Activated CD4-positive, alpha-beta memory T cell treated with anti-CD3 and anti-CD28 coated beads, Interleukin-2, amount 10 ng/mL, durations not matched to agents 7 days and 5 days (primary cell): ENCODE results near the gene IL17REL. TPM values are rescaled to one million over a fixed set of nuclear protein-coding genes. Genes with fewer than 3 reads are reported as not detected.

ENCODE experiments used
- CTCF ChIA-PET: fragments of 350-600 bp; sonication (Branson Sonifier 250); formaldehyde crosslinking; loops from one replicate; lab custom pipeline; 2021; ENCODE audit warnings: antibody characterized with exemption, inconsistent platforms; lab: Charles Lee
- POLR2A ChIA-PET: fragments of 350-600 bp; sonication (Branson Sonifier 250); formaldehyde crosslinking; loops from one replicate; lab custom pipeline; 2021; ENCODE audit warnings: antibody characterized with exemption; lab: Charles Lee
- DNase-seq: peaks from one replicate; pipeline ENCODE4 v3.0.0-alpha.2; 2020
- H3K27ac Mint-ChIP-seq: one replicate; pipeline ENCODE4 v1.8.0; 2021; ENCODE audit warnings: mild to moderate bottlenecking, mixed read lengths
- H3K27me3 Mint-ChIP-seq: one replicate; pipeline ENCODE4 v1.8.0; 2021; ENCODE audit warnings: mixed read lengths
- H3K36me3 Mint-ChIP-seq: one replicate; pipeline ENCODE4 v1.8.0; 2021; ENCODE audit warnings: low read depth, mixed read lengths
- H3K4me1 Mint-ChIP-seq: one replicate; pipeline ENCODE4 v1.8.0; 2021; ENCODE audit warnings: mixed read lengths
- H3K4me3 Mint-ChIP-seq: one replicate; pipeline ENCODE4 v1.8.0; 2021; ENCODE audit warnings: mild to moderate bottlenecking, mixed read lengths
- H3K9me3 Mint-ChIP-seq: one replicate; pipeline ENCODE4 v1.8.0; 2021; ENCODE audit warnings: mixed read lengths
- total RNA-seq, 2 experiments: library from RNA; stranded (reverse); gene quantifications; one replicate each; pipeline ENCODE4 v1.2.3, GENCODE V29; 2021

Gene IL17REL
- total RNA-seq, 2 experiments from 2014 or later = not detected

DNA sequence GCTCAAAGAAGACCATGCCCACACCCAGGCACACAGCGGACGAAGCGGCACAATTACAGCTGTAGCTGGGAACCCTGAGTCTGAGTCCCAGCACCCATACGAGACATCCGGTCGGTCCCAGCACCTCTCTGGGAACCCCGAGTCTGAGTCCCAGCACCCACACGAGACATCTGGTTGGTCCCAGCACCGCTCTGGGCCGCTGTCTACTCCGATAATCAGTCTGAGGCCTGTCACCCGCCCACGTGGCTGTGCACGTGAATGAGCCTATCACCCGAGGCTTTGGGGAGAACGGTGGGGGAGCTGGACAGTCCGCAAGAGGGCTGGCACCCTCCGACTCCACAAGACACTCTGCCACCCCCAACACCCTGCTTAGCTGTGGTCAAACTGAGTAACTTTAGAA, 39.4 kb upstream of the IL17REL start:
- POLR2A ChIA-PET = no interaction called here
- H3K36me3 Mint-ChIP-seq = no peaks in the 10 kb centered on the region
- CTCF ChIA-PET = no interaction called here
- H3K9me3 Mint-ChIP-seq = peaks cover 5% of the 10 kb centered on the region
- DNase-seq = no peak
- no peak overlapping the region for H3K27ac Mint-ChIP-seq
- H3K4me3 Mint-ChIP-seq = no peak overlapping the region
- H3K27me3 Mint-ChIP-seq = peaks cover 6% of the 10 kb centered on the region
- H3K4me1 Mint-ChIP-seq = no peaks in the 10 kb centered on the region

DNA sequence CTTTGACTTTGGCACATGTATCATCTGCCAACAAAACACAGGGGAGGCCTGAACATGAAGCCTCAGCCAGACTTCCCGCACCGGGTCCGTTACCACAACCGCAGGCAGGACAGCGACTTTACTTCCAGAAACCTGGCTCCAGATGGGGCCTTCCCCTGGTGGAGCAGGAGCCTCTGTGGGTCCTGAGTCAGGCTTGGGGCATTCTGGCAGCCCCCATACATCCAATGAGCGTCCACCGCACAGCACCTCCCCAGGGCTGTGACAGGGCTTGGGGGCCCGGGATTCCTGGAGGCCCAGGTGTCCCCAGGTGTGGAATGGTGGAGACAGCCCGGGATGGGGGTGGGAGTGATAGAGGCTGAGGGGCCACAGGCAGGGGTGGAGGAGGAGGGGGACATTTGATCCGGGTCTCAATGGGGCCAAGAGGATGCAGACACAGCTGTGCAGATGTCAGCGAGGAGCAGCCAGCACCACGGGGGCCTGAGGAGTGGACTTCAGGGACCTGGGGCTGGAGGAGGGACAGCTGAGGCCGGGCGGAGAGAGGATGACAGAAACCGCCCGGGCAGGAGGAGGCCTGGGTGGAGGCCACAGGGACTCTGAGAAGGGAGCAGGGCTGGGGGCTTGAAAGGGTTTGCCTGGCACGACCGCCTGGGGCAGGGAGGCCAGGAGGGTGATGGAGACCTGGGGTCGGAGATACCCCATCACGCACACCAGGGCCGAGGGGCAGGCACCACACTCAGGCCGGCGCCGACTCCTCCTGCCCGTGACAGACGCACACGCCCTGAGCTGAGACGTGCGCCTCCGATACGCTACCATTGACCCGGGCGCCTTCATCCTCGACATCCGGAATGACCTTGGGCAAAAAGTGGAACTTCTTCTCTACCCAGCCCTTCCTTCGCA, 37.0 kb upstream of the IL17REL start:
- POLR2A ChIA-PET = no interaction called here
- CTCF ChIA-PET = no interaction called here
- no peak for DNase-seq
- peaks cover 4% of the 10 kb centered on the region for H3K4me1 Mint-ChIP-seq
- H3K9me3 Mint-ChIP-seq = peaks cover 5% of the 10 kb centered on the region
- no peak overlapping the region for H3K27ac Mint-ChIP-seq
- H3K36me3 Mint-ChIP-seq = no peaks in the 10 kb centered on the region
- no peak overlapping the region for H3K4me3 Mint-ChIP-seq
- peaks cover 4% of the 10 kb centered on the region for H3K27me3 Mint-ChIP-seq

DNA sequence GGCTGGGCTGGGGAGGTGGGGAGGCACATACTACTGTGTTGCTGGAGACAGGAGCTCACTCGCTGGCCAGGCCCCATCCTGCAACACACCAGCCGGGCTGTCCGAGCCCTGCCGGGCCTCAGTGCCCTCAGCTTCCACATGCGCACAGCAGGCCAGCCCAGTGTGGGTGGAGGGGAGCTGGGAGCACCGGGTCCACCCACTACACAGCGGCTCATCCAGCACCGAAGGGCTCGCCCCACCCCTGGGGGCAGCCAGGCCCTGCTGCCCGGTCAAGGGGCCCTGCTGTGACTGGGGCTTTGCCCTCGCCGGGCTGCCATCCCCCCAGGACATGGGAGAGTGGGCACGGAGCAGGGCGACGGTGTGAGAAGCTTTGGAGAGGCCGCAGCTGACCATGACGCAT, 36.3 kb upstream of the IL17REL start:
- peaks cover 3% of the 10 kb centered on the region for H3K9me3 Mint-ChIP-seq
- DNase-seq = no peak
- H3K27me3 Mint-ChIP-seq = peaks cover 10% of the 10 kb centered on the region
- ChIA-PET POLR2A (no interaction called here), CTCF (no interaction called here)
- no peaks in the 10 kb centered on the region for H3K36me3 Mint-ChIP-seq
- H3K4me1 Mint-ChIP-seq = peaks cover 6% of the 10 kb centered on the region
- no peak overlapping the region for H3K27ac Mint-ChIP-seq
- H3K4me3 Mint-ChIP-seq = no peak overlapping the region

DNA sequence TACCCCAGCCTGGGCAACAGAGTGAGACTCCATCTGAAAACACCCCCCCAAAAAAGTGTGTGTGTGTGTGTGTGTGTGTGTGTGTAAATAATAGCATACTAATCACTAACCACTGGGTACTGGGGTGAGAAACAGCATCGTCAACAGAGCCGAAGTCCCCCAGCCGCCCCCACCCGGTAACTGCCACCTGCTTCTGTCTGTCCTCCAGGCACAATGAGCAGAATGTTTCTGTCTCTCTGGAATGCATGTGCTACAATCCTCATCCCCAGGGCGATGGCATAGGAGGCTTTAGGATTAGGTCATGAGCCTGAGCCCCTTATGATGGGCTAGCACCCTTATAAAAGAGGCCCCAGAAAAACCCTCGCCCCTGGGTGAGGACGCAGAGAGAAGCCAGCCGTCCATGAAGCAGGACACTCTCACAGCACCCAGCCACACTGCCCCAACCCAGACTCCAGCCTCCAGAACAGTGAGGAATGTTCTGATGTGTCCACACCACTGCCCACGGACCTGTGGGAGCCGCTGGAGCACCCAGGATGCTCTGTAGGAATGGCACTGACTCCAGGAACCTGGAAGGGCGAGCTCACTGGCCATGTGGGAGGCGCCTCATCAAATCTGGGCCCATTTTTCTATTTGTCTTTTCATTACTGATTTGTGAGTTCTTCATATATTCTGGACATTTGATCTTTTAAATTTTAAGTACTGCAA, 35.6 kb upstream of the IL17REL start:
- Mint-ChIP-seq H3K27me3 (peaks cover 16% of the 10 kb centered on the region), H3K27ac (no peak overlapping the region), H3K9me3 (no peaks in the 10 kb centered on the region), H3K4me1 (peaks cover 9% of the 10 kb centered on the region), H3K4me3 (no peak overlapping the region), H3K36me3 (no peaks in the 10 kb centered on the region)
- POLR2A ChIA-PET = no interaction called here
- CTCF ChIA-PET = no interaction called here
- DNase-seq = no peak

DNA sequence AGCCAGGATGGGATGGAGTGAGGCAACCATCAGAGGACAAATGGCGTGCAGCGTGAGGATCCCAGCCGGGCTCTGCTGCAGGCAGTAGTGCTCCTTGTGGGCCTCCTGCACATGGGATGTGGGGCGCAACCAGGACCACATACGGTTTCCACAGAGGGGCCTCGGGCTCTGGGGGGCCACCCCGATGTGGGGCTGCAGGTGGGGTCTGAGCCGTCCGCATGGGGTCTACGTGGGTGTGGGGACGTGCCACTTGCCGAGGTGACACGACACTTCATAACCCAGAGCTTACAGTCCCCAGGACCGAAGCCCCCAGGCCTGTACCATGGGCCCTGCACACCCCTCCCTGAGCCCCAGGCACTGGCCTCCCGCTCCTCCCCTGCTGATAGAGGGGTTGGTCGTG, 34.8 kb upstream of the IL17REL start:
- Mint-ChIP-seq H3K27me3 (peaks cover 20% of the 10 kb centered on the region), H3K4me1 (peaks cover 9% of the 10 kb centered on the region), H3K27ac (no peak overlapping the region), H3K9me3 (no peaks in the 10 kb centered on the region), H3K4me3 (no peak overlapping the region), H3K36me3 (no peaks in the 10 kb centered on the region)
- POLR2A ChIA-PET = no interaction called here
- DNase-seq = no peak
- CTCF ChIA-PET = no interaction called here

DNA sequence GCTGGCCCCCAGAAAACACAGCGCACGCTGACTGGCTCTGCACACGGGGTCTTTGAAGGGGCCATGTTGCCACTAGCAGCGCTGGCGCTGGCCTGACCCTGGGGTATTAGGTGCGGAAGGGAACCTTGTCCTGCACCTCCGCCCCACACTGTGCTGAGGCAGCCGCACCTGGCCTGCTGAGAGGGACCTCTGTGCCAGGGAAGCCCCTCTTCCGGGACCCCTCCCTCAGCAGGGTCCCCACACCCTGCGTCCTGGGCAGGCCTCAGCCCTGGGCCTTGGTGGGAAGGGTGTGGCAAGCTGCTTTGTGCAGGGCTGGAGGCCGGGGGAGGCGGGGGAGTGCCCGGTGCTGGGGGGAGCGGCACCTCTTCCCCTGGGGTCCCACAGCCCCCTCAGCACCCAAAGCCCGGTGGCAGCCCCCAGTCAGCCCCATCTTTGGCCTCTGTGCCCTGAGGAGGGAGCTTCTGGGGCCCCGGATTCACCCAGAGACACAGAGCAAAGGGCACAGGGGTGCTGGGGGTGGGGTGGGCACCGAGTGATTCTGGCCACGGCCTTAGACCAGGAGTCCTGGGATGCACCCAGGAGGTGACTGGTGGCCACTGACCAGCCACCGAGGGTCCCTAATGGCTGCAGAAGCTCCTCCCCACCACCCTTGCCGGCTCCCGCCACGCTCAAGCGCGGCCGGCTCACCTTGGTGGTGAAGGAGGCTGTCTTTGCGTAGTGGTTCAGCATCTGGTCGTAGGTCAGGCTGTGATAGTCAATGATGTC, 34.1 kb upstream of the IL17REL start:
- no peak overlapping the region for H3K27ac Mint-ChIP-seq
- peaks cover 20% of the 10 kb centered on the region for H3K27me3 Mint-ChIP-seq
- CTCF ChIA-PET = no interaction called here

DNA sequence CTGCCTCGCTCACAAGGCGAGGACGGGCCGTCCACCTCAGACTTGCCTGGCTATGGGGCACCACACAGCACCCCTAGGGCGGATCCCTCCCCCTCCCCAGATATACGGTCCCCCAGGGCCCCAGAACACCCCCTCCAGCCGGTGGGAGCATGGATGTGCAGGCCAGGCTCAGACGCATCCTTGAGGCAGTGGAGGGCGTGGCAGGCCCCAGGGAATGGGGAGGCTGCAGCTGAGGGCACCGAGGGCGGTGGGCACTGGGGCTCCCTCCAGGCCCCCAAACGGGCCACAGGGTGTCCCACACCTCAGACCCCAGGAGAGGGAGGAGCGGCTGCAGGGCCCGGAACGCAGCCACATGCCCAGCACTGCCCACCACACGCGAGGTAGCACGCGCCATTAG, 33.5 kb upstream of the IL17REL start:
- DNase-seq = no peak
- ChIA-PET POLR2A (no interaction called here), CTCF (no interaction called here)
- Mint-ChIP-seq H3K4me1 (peaks cover 9% of the 10 kb centered on the region), H3K4me3 (no peak overlapping the region), H3K27me3 (peaks cover 15% of the 10 kb centered on the region), H3K9me3 (no peaks in the 10 kb centered on the region), H3K27ac (no peak overlapping the region), H3K36me3 (no peaks in the 10 kb centered on the region)

More for the DNA sequence above, 34.1 kb upstream of the IL17REL start:
- POLR2A ChIA-PET = no interaction called here
- no peaks in the 10 kb centered on the region for H3K36me3 Mint-ChIP-seq
- no peak for DNase-seq
- H3K4me1 Mint-ChIP-seq = peaks cover 9% of the 10 kb centered on the region
- no peaks in the 10 kb centered on the region for H3K9me3 Mint-ChIP-seq
- H3K4me3 Mint-ChIP-seq = no peak overlapping the region

DNA sequence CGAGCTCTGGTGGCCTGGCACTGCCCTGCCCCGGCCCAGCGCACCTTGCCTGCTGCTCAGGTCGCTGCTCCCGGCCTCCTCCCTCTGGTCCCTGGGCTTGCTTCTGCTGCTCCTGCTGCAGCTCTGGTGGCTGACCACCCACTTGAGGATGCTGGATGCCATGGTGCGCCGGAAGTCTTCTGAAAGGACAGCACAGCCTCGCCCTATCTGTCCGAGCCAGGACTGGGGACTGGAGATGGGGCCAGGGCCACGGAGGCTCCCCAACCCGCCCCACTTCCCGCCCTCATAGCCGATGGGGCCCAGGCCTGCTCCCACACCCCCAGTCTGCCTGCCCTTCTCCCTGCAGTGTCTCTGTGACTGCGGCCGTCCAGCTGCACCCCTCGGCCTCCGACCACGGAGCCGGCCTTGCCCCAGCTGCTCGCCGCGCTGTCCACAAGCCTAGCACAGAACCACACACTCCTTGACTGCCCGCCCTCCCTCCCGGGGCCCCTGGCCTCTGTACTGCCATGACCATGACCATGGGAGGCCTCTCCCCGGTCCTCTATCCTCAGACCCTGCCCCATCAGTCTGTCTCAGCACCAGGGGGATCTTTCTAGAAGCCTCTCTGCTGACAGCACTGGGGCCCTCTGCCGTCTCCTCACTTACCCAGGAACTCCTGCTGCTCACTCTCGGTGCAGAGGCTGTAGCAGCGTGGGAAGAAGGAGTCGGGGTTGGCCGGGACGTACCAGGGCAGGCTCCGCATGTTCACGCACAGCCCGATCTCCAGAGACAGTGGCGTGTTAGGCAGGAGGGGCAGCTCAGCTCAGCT, 32.9 kb upstream of the IL17REL start:
- ChIA-PET CTCF (interaction anchor here (1.4 kb wide), 1 partner anchor 15 kb away, joined by 4 read pairs; no protein-coding TSS in a partner anchor), POLR2A (no interaction called here)
- H3K9me3 Mint-ChIP-seq = no peaks in the 10 kb centered on the region
- H3K27ac Mint-ChIP-seq = no peak overlapping the region
- DNase-seq = no peak
- no peaks in the 10 kb centered on the region for H3K36me3 Mint-ChIP-seq
- H3K27me3 Mint-ChIP-seq = peaks cover 15% of the 10 kb centered on the region
- H3K4me1 Mint-ChIP-seq = peaks cover 9% of the 10 kb centered on the region
- no peak overlapping the region for H3K4me3 Mint-ChIP-seq

DNA sequence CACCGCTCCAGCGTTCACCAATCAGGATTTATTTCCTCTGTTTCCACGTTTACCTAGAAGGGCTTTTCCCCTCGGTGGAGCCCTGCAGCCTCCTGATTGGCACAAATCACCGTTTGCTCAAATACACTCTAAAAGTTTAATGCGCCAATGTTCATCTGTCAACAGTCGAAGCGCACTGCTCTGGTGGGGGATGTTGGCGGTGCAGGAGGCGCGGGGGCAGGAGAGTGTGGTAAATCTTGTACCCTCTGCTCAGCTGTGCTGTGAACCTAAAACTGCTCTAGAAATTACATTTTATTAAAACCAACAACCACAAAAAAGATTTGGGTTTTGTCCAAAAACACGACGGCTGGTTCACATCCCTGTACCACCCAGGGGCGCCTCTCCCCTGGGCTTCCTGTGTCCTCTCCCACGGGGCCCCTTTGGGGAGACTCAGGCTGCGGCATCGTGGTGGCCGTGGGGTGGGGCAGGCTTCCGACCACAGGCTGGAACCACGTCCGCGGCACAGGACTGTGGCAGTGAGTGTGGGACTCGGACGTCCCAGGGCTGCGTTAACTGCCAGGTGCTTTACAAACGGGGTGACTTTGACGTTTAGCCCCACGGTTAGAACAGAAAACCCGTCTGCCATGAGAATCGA, 32.0 kb upstream of the IL17REL start:
- Mint-ChIP-seq H3K9me3 (no peaks in the 10 kb centered on the region), H3K27me3 (peaks cover 15% of the 10 kb centered on the region), H3K4me3 (no peak overlapping the region), H3K27ac (no peak overlapping the region), H3K4me1 (peaks cover 9% of the 10 kb centered on the region), H3K36me3 (no peaks in the 10 kb centered on the region)
- DNase-seq = no peak
- CTCF ChIA-PET = interaction anchor here (1.4 kb wide), 1 partner anchor 14 kb away, joined by 4 read pairs; no protein-coding TSS in a partner anchor
- POLR2A ChIA-PET = no interaction called here

DNA sequence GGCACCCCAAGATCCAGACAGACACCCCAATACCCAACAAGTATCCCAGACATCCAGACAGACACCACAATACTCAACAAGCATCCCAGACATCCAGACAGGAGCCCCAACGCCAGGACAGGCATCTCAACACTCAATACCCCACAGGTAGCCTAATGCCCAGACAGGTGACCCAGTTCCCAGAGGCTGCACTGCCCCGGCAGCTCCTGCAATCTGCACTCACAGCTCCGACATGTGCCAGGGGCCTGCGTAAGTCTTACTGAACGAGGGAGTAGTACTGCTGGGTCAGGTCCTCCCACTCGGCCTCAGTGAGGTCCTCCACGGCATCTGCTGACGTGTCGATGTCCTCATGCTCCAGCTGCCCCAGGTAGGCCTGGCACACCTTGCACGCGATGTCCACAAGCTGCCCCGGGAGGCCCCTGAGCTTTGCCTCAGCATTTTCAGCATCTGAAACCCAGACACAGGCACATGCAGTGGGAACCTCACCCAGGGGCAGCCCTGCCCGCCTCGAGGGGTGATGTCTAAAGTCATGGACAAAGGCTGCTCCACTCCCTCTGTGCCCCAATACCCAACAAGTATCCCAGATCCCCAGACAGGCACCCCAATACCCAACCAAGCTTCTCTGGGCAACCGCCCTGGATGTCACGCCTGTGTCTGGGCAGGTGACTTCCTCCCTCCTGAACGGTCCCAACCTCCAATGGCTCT, 28.9 kb upstream of the IL17REL start:
- DNase-seq = no peak
- Mint-ChIP-seq H3K27ac (no peak overlapping the region), H3K27me3 (peaks cover 15% of the 10 kb centered on the region), H3K9me3 (peaks cover 2% of the 10 kb centered on the region), H3K36me3 (no peaks in the 10 kb centered on the region), H3K4me3 (no peak overlapping the region), H3K4me1 (peaks cover 9% of the 10 kb centered on the region)
- ChIA-PET CTCF (no interaction called here), POLR2A (no interaction called here)

DNA sequence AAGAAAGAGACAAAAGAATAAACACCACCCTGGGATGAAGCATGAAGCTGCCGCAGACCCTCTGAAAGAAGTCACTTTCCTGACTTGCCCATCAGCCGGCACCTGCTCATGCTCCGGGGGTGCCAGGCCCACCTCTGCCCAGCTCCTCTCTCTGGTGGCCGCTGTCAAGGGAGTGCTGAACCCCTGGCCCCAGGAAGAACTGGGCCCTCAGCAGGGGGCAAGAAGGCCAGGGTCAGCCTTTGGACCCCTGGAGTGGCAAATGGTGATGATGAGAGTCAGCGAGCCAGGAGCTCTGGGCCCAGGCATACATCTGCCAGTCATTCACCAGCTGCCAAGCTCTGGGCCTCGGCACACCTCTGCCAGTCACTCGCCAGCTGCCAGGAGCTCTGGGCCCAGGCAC, 28.2 kb upstream of the IL17REL start:
- no peak overlapping the region for H3K4me3 Mint-ChIP-seq
- H3K4me1 Mint-ChIP-seq = peaks cover 9% of the 10 kb centered on the region
- ChIA-PET CTCF (interaction anchor here (1.0 kb wide), 1 partner anchor 10 kb away, joined by 4 read pairs; no protein-coding TSS in a partner anchor), POLR2A (no interaction called here)
- no peaks in the 10 kb centered on the region for H3K36me3 Mint-ChIP-seq
- peaks cover 15% of the 10 kb centered on the region for H3K27me3 Mint-ChIP-seq
- H3K27ac Mint-ChIP-seq = no peak overlapping the region
- DNase-seq = no peak
- peaks cover 2% of the 10 kb centered on the region for H3K9me3 Mint-ChIP-seq
